Osteoblast (primary cell): ENCODE data around the gene CEP57L1. TPM values are rescaled to one million over a fixed set of nuclear protein-coding genes. Genes with fewer than 3 reads are reported as not detected.

Experiments used
- DNase-seq: peaks from one replicate; pipeline ENCODE4 v3.0.0; 2011; ENCODE audit warnings: low spot score, mixed read lengths; ENCODE audit not compliant: insufficient read length; ENCODE audit errors: missing footprints
- H2AFZ ChIP-seq: 2 replicates; pipeline ENCODE4 v1.6.0; 2011; ENCODE audit warnings: mild to moderate bottlenecking, low read length
- H3K27ac ChIP-seq: 2 replicates; pipeline ENCODE4 v1.5.1; 2011; ENCODE audit warnings: mild to moderate bottlenecking, low read depth, low read length, moderate library complexity
- H3K27me3 ChIP-seq: 2 replicates; pipeline ENCODE4 v1.6.0; 2012; ENCODE audit warnings: mild to moderate bottlenecking, control low read depth, inconsistent platforms, low read length, moderate library complexity; ENCODE audit not compliant: insufficient read depth
- H3K36me3 ChIP-seq: 2 replicates; pipeline ENCODE4 v1.5.1; 2011; ENCODE audit warnings: mild to moderate bottlenecking, low read length, control low read depth, moderate library complexity; ENCODE audit not compliant: insufficient read depth
- H3K4me1 ChIP-seq: 2 replicates; pipeline ENCODE4 v1.5.1; 2011; ENCODE audit warnings: mild to moderate bottlenecking, low read length, control low read depth, moderate library complexity; ENCODE audit not compliant: insufficient read depth
- H3K4me2 ChIP-seq: 2 replicates; pipeline ENCODE4 v1.6.0; 2011; ENCODE audit warnings: mild to moderate bottlenecking, low read length; ENCODE audit not compliant: insufficient read depth
- H3K4me3 ChIP-seq: fragments of 200-600 bp; sonication (generic); 3 replicates; pipeline ENCODE4 v1.5.1; 2012; ENCODE audit warnings: mild to moderate bottlenecking, low read length, inconsistent platforms; ENCODE audit not compliant: insufficient read depth
- H3K79me2 ChIP-seq: 2 replicates; pipeline ENCODE4 v1.6.0; 2012; ENCODE audit warnings: mild to moderate bottlenecking, low read length, control low read depth, inconsistent platforms; ENCODE audit not compliant: insufficient read depth
- H3K9me3 ChIP-seq: 2 replicates; pipeline ENCODE4 v1.5.1; 2011; ENCODE audit warnings: low read depth, low read length, control low read depth
- H4K20me1 ChIP-seq: 2 replicates; pipeline ENCODE4 v1.6.0; 2012; ENCODE audit warnings: mild to moderate bottlenecking, low read length, control low read depth; ENCODE audit not compliant: insufficient read depth
- CTCF ChIP-seq: IDR thresholded peaks from 2 replicates; pipeline ENCODE4 v1.5.1; 2011; ENCODE audit warnings: mild to moderate bottlenecking, low read depth, low read length, moderate library complexity; ENCODE audit errors: extremely low read depth
- total RNA-seq: library from RNA; depleted of rRNA; stranded (reverse); fragments of >200 nt; gene quantifications from 2 replicates; pipeline ENCODE4 v1.2.3, GENCODE V29; 2012

The CEP57L1 gene
- total RNA-seq, 1 donor = 17.7 TPM

GRCh38 chr6:109192865-109193264 is 97.6 kb downstream of the CEP57L1 start:
- Histone ChIP-seq H2AFZ (no peak overlapping the region), H3K9me3 (no peaks in the 10 kb centered on the region), H3K4me3 (no peak overlapping the region), H3K27ac (no peak overlapping the region), H3K4me2 (no peak overlapping the region), H4K20me1 (no peaks in the 10 kb centered on the region), H3K4me1 (no peaks in the 10 kb centered on the region), H3K79me2 (no peaks in the 10 kb centered on the region), H3K36me3 (no peaks in the 10 kb centered on the region), H3K27me3 (no peaks in the 10 kb centered on the region)
- DNase-seq = no peak
- no peak for TF ChIP-seq CTCF

GRCh38 chr6:109194880-109195279 is 99.6 kb downstream of the CEP57L1 start:
- Histone ChIP-seq H3K36me3 (no peaks in the 10 kb centered on the region), H4K20me1 (no peaks in the 10 kb centered on the region), H3K4me2 (no peak overlapping the region), H3K4me3 (no peak overlapping the region), H3K79me2 (no peaks in the 10 kb centered on the region), H2AFZ (no peak overlapping the region), H3K27me3 (no peaks in the 10 kb centered on the region), H3K9me3 (no peaks in the 10 kb centered on the region), H3K4me1 (no peaks in the 10 kb centered on the region), H3K27ac (no peak overlapping the region)
- TF ChIP-seq CTCF = no peak
- DNase-seq = no peak

- no peak for TF ChIP-seq CTCF
- Histone ChIP-seq H3K36me3 (no peaks in the 10 kb centered on the region), H3K4me2 (no peak overlapping the region), H3K27me3 (no peaks in the 10 kb centered on the region), H3K4me3 (no peak overlapping the region), H3K27ac (no peak overlapping the region), H3K9me3 (no peaks in the 10 kb centered on the region), H4K20me1 (no peaks in the 10 kb centered on the region), H3K4me1 (no peaks in the 10 kb centered on the region), H2AFZ (no peak overlapping the region), H3K79me2 (no peaks in the 10 kb centered on the region)
- DNase-seq = peak; percentile 27
Observed at GRCh38 chr6:109197061-109197460, 101.8 kb downstream of the CEP57L1 start.

- Histone ChIP-seq H3K36me3 (no peaks in the 10 kb centered on the region), H3K79me2 (no peaks in the 10 kb centered on the region), H3K27me3 (peaks cover 4% of the 10 kb centered on the region), H3K4me2 (no peak overlapping the region), H3K27ac (no peak overlapping the region), H3K4me1 (no peaks in the 10 kb centered on the region), H2AFZ (no peak overlapping the region), H4K20me1 (no peaks in the 10 kb centered on the region), H3K4me3 (no peak overlapping the region), H3K9me3 (no peaks in the 10 kb centered on the region)
- no peak for DNase-seq
- no peak for TF ChIP-seq CTCF
Observed at GRCh38 chr6:109202409-109203264, 107.3 kb downstream of the CEP57L1 start.
